Left lung (tissue), 10 donors: Measurements from ENCODE around the gene TRPV5. TPM values are rescaled to one million over a fixed set of nuclear protein-coding genes. Genes with fewer than 3 reads are reported as not detected.

Source experiments
- ATAC-seq: fragments of 200-7000 bp; cut with Tn5 transposase; one replicate; pipeline ENCODE4 v1.9.1; 2020; ENCODE audit warnings: moderate library complexity
- DNase-seq, 4 donors: peaks; one replicate each; pipeline ENCODE4 v3.0.0-alpha.2; 2013 to 2020
- H3K27ac ChIP-seq, 2 donors: fragments of 200-600 bp; sonication (generic) in 1 of 2; one replicate each; pipeline versions ENCODE4 v1.5.0 to v1.8.0; 2020 to 2021
- H3K27me3 ChIP-seq, 2 donors: fragments of 200-600 bp; sonication (generic) in 1 of 2; one replicate each; pipeline versions ENCODE4 v1.5.0 to v1.8.0; 2020 to 2021
- H3K36me3 ChIP-seq, 2 donors: fragments of 200-600 bp; sonication (generic) in 1 of 2; one replicate each; pipeline versions ENCODE4 v1.5.0 to v1.8.0; 2020 to 2021
- H3K4me1 ChIP-seq, 2 donors: fragments of 200-600 bp; one replicate each; pipeline ENCODE4 v1.8.0; 2021
- H3K4me3 ChIP-seq, 2 donors: fragments of 200-600 bp; sonication (generic) in 1 of 2; one replicate each; pipeline versions ENCODE4 v1.5.0 to v1.8.0; 2020 to 2021; ENCODE audit warnings: mild to moderate bottlenecking in 1 of 2
- H3K9me3 ChIP-seq, 2 donors: fragments of 200-600 bp; sonication (generic) in 1 of 2; one replicate each; pipeline versions ENCODE4 v1.5.0 to v1.8.0; 2020 to 2021
- CTCF ChIP-seq, 2 donors: fragments of 200-600 bp; sonication (generic) in 1 of 2; IDR thresholded peaks; one replicate each; pipeline versions ENCODE4 v1.5.0 to v1.8.0; 2021; ENCODE audit warnings: antibody characterized with exemption in 2 of 2
- intact Hi-C, 2 donors: fragments of 100-400 bp; cut with DNase I; formaldehyde crosslinking; loops; one replicate each; pipeline versions ENCODE4 v1.11.2 to v1.14.2; 2022
- polyA plus RNA-seq, 6 donors: library from polyadenylated mRNA; unstranded; fragments of 120-200 nt; gene quantifications; one replicate each; pipeline ENCODE4 v1.2.1, GENCODE V29; 2013; ENCODE audit not compliant: insufficient read length in 6 of 6
- total RNA-seq, 2 donors: library from RNA; stranded (reverse); fragmentation: NEBNext Ultra II Directional; extraction: Animal tissue kit (Norgen Biotek cat#: 25700); gene quantifications; one replicate each; pipeline ENCODE4 v1.2.1, GENCODE V29; 2021
- donor health status: DM: no; HTN: yes; CAD: no.
- donor health status: DM: no; HTN: no; CAD: no.

The TRPV5 gene
- total and polyA plus RNA-seq, 8 donors = 0.10 to 0.25 (median 0.16) TPM; not detected in 2

- Histone ChIP-seq H3K27me3 (peaks cover 0 to 6% of the 10 kb centered on the region in 2 donors), H3K4me3 (no peak overlapping the region), H3K9me3 (no peaks in the 10 kb centered on the region), H3K4me1 (no peaks in the 10 kb centered on the region), H3K27ac (no peak overlapping the region), H3K36me3 (no peaks in the 10 kb centered on the region)
- intact Hi-C loops = no loop called here
- peak in 1 of 4 donors; percentile 9 for DNase-seq
- TF ChIP-seq CTCF (IDR thresholded peaks at IDR 0.05) = no peak
- ATAC-seq = no peak
These were observed 46.1 kb downstream of the TRPV5 start for GRCh38 chr7:142887282-142888015.

DNA sequence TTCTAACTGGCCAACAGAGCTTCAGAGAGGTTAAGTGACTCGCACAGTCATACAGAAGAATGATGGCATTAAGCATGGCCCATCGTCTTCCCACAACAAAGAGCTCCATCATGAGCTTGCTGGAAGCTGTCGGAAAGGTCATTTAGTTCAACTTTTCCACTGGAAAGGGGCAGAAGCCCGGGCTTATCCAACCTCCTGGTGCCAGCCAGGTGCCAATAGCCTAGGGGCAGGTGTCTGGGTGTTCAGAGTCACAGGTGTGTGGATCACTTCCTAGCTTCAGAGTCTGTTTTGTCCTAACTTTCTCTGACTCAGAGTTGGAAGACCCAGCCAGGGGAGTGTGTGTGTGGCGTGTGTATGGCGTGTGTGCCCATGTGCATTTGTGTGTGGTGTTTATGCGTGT, 46.7 kb downstream of the TRPV5 start:
- H3K27me3 ChIP-seq = peaks cover 0 to 10% of the 10 kb centered on the region in 2 donors
- peak in 1 of 4 donors; percentile 24 for DNase-seq
- no peak for TF ChIP-seq CTCF (IDR thresholded peaks at IDR 0.05)
- ATAC-seq = no peak
- no peaks in the 10 kb centered on the region for H3K36me3 ChIP-seq
- H3K9me3 ChIP-seq = no peaks in the 10 kb centered on the region
- no peak overlapping the region for H3K4me3 ChIP-seq
- H3K27ac ChIP-seq = no peak overlapping the region
- no peaks in the 10 kb centered on the region for H3K4me1 ChIP-seq
- intact Hi-C loops = no loop called here

GRCh38 chr7:142885311-142886230, 48.0 kb downstream of the TRPV5 start, which contains the start of gene TRPV6:
Gene TRPV6 (minus strand): TSS chr7:142885745.
- Histone ChIP-seq H3K4me3 (no peak within 1 kb of the TSS), H3K9me3 (no peaks in the 10 kb centered on the region), H3K27me3 (peaks cover 0 to 18% of the 10 kb centered on the region in 2 donors), H3K4me1 (no peaks in the 10 kb centered on the region), H3K27ac (no peak within 1 kb of the TSS), H3K36me3 (no peaks in the 10 kb centered on the region)
- peak; percentile 98 for ATAC-seq
- intact Hi-C loops = no loop called here
- no peak for TF ChIP-seq CTCF (IDR thresholded peaks at IDR 0.05)
- peak in 3 of 4 donors; percentile 70 to 82 (median 72) for DNase-seq

GRCh38 chr7:142884286-142884640, 49.3 kb downstream of the TRPV5 start:
- H3K27me3 ChIP-seq = peaks cover 0 to 28% of the 10 kb centered on the region in 2 donors
- TF ChIP-seq CTCF (IDR thresholded peaks at IDR 0.05) = no peak
- H3K27ac ChIP-seq = no peak overlapping the region
- H3K9me3 ChIP-seq = no peaks in the 10 kb centered on the region
- no peaks in the 10 kb centered on the region for H3K4me1 ChIP-seq
- ATAC-seq (no peak), DNase-seq (peak in 1 of 4 donors; percentile 10)
- H3K36me3 ChIP-seq = no peaks in the 10 kb centered on the region
- intact Hi-C loops = no loop called here
- no peak overlapping the region for H3K4me3 ChIP-seq
